Measurements from ENCODE around the gene CDCA5.
"Not testable (repeated sequence)": the region's sequence is repeated elsewhere in the genome, so short reads cannot be mapped to it uniquely, and the experiment has no call there.

CDCA5 gene

GRCh38 chr11:65118891-65119669 is 35.2 kb upstream of the CDCA5 start:
- not testable (repeated sequence) for DNase-seq

GRCh38 chr11:65118097-65118837 is 34.4 kb upstream of the CDCA5 start:
- DNase-seq: no peak

GRCh38 chr11:65117206-65118096 is 33.6 kb upstream of the CDCA5 start, which contains the start of gene ZNHIT2:
Gene ZNHIT2 (minus strand): TSS chr11:65117701. CDS start chr11:65117653, 48 bp downstream.
- peak; percentile 100 for DNase-seq

GRCh38 chr11:65116370-65117205 is 32.7 kb upstream of the CDCA5 start:
- peak; percentile 51 for DNase-seq

- DNase-seq: no peak
These were observed 31.7 kb upstream of the CDCA5 start for GRCh38 chr11:65115361-65116082.

- no peak for DNase-seq
These were observed 30.8 kb upstream of the CDCA5 start for GRCh38 chr11:65114538-65115171.

GRCh38 chr11:65113839-65114238 is 30.0 kb upstream of the CDCA5 start:
- DNase-seq: no peak

- no peak for DNase-seq
These were observed 29.5 kb upstream of the CDCA5 start for GRCh38 chr11:65113361-65113756.

- DNase-seq: peak; percentile 73
These were observed 28.9 kb upstream of the CDCA5 start for GRCh38 chr11:65112546-65113360.

- peak; percentile 95 for DNase-seq
These were observed 28.1 kb upstream of the CDCA5 start, which contains the start of gene TM7SF2 for GRCh38 chr11:65111744-65112545. Gene TM7SF2 (plus strand): TSS chr11:65111872. CDS start chr11:65112016, 144 bp downstream.

GRCh38 chr11:65111159-65111743 is 27.4 kb upstream of the CDCA5 start:
- no peak for DNase-seq

GRCh38 chr11:65110354-65110861 is 26.6 kb upstream of the CDCA5 start:
- peak; percentile 97 for DNase-seq

GRCh38 chr11:65109231-65110198 is 25.7 kb upstream of the CDCA5 start:
- DNase-seq: no peak

GRCh38 chr11:65108469-65109123 is 24.8 kb upstream of the CDCA5 start:
- no peak for DNase-seq

GRCh38 chr11:65107751-65108468 is 24.1 kb upstream of the CDCA5 start:
- DNase-seq: no peak

- DNase-seq: no peak
These were observed 23.2 kb upstream of the CDCA5 start for GRCh38 chr11:65107078-65107477.

Data from activated gamma-delta T cell treated with Interleukin-2 at 50 U/mL for 16 hours (primary cell).